Bronchial epithelial cell (primary cell): ENCODE data around the gene GLIS1. TPM values are rescaled to one million over a fixed set of nuclear protein-coding genes. Genes with fewer than 3 reads are reported as not detected.

Experiments
- DNase-seq: peaks from one replicate; pipeline ENCODE4 v3.0.0-alpha.2; 2010; ENCODE audit warnings: low read depth
- FAIRE-seq: peaks from 2 replicates; lab custom pipeline; 2011; peaks lifted over from hg19 to GRCh38; lab: Jason Lieb, UNC
- H3K27me3 ChIP-seq: 2 replicates; pipeline ENCODE4 v1.5.1; 2011; ENCODE audit warnings: low read length; ENCODE audit not compliant: control insufficient read depth, insufficient read depth
- H3K36me3 ChIP-seq: 2 replicates; pipeline ENCODE4 v1.5.1; 2011; ENCODE audit warnings: low read length; ENCODE audit not compliant: control insufficient read depth, insufficient read depth
- H3K4me3 ChIP-seq: 2 replicates; pipeline ENCODE4 v1.5.1; 2011; ENCODE audit warnings: mild to moderate bottlenecking, low read depth, low read length, control low read depth
- total RNA-seq: library from RNA; depleted of rRNA; stranded (reverse); fragments of >200 nt; gene quantifications from 2 replicates; pipeline ENCODE4 v1.2.1, GENCODE V29; 2014
- TF ChIP-seq, protein P1 (sequence below): IDR thresholded peaks from 2 replicates; pipeline ENCODE4 v1.5.1; 2011; ENCODE audit warnings: mild to moderate bottlenecking, moderate library complexity, low read length, control low read depth, inconsistent platforms; ENCODE audit not compliant: insufficient read depth, severe bottlenecking

GLIS1 gene
- total RNA-seq, 1 donor from 2014 or later = under 0.01 TPM

DNA sequence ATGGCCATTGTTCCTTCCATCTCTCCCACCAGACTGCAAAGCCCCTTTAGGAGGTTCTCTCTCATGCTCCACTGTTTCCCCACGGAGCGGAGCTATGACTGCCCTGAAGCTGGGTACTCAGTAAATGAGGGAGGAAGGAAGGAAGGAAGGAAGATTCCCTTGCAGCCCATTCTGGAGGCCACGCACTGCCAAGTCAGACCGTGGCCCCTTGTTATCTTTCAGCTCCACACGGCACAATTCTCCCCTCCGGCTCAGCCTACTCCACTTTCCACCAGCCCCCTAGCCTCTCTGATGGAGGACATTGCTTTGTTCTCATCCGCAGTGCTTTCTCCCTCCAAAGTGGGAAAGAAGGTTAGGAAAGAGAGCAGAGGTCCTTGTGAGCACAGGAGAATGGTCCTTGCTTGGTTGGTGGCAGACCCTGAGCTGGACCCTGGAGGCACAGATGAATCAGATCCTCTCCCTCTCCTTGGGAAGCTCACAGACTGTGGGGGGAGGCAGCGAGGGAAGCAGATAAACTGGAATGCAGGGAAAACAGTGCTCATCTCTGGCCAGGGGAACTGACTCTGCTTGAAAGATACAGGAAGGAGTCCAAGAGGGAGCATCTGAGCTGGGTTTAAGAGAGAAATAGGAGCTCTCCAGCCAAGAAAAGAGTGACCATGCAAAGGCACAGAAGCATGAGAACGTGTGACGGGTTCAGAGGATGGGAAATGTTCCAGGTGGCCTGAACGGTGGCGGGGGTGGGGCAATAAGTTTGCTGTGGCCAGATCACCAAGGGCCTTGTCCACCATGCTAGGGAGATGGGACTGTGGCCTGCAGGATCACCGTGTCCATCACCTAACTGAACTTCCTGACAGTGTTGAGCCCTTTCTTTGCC, 52.6 kb downstream of the GLIS1 start:
- TF ChIP-seq, protein P1, sequence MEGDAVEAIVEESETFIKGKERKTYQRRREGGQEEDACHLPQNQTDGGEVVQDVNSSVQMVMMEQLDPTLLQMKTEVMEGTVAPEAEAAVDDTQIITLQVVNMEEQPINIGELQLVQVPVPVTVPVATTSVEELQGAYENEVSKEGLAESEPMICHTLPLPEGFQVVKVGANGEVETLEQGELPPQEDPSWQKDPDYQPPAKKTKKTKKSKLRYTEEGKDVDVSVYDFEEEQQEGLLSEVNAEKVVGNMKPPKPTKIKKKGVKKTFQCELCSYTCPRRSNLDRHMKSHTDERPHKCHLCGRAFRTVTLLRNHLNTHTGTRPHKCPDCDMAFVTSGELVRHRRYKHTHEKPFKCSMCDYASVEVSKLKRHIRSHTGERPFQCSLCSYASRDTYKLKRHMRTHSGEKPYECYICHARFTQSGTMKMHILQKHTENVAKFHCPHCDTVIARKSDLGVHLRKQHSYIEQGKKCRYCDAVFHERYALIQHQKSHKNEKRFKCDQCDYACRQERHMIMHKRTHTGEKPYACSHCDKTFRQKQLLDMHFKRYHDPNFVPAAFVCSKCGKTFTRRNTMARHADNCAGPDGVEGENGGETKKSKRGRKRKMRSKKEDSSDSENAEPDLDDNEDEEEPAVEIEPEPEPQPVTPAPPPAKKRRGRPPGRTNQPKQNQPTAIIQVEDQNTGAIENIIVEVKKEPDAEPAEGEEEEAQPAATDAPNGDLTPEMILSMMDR = no peak
- FAIRE-seq = peak; percentile 84
- peaks cover 18% of the 10 kb centered on the region for H3K27me3 ChIP-seq
- DNase-seq = no peak
- no peak overlapping the region for H3K4me3 ChIP-seq
- no peaks in the 10 kb centered on the region for H3K36me3 ChIP-seq

DNA sequence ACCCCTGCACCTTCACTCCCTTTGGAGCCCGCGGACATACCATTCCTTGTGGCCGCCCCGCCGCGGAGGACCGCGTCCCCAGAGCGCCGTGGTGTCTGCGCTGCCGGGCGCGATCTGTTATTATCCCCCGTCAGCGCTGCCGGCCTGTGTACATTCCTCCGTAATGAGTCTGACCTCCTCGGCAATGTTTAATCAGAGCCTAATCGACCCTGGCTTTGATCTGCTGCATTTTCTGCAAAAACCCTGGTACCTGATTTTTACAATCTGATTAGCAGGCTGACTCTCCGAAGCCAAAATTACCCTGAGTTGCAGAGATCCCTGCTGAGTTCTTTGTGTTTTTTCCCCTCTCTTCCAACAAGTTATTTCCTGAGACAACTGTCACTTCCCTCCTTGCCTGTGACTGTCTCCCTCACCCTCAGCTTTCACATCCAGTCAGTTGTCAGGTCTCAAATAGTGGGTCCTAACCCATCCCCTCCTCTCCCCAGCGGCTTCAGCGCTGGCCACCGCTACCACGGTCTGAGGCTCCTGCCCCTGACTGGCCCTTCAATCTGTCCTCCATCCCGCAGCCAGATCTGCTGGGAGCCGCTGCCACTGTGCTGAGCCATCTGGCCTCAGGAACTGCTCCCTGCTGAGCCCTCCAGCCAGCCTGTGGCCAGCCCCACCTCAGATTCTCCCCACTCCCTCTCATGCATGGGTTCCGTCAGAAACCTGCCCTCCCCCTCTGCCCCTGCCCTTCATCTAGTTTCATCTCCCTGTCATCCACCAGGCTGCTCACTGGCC, 53.5 kb downstream of the GLIS1 start:
- DNase-seq (peak; percentile 17), FAIRE-seq (peak; percentile 18)
- peaks cover 18% of the 10 kb centered on the region for H3K27me3 ChIP-seq
- TF ChIP-seq, protein P1 = no peak
- no peaks in the 10 kb centered on the region for H3K36me3 ChIP-seq
- H3K4me3 ChIP-seq = no peak overlapping the region

DNA sequence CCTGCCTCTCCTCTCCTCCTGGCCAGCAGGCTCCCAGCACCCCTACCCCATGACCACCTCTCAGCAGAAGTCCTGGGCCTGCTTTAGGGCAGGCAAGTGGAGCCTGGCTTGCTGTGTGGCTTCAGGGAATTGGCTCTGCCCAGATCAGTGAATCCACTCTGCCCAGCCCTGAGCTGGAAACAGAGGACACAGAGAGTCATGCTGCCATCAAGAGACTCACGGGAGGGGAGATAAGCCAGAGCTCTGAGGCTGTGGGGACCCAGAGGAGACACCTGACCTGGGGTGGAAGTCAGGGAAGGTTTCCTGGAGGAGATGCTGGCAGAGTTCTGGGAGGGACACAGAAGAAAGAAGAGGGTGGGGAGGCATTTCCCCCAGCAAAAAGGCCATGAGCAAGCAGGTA, 54.2 kb downstream of the GLIS1 start:
- peaks cover 20% of the 10 kb centered on the region for H3K27me3 ChIP-seq
- H3K4me3 ChIP-seq = no peak overlapping the region
- TF ChIP-seq, protein P1 = no peak
- no peak for FAIRE-seq
- DNase-seq = no peak
- H3K36me3 ChIP-seq = no peaks in the 10 kb centered on the region

DNA sequence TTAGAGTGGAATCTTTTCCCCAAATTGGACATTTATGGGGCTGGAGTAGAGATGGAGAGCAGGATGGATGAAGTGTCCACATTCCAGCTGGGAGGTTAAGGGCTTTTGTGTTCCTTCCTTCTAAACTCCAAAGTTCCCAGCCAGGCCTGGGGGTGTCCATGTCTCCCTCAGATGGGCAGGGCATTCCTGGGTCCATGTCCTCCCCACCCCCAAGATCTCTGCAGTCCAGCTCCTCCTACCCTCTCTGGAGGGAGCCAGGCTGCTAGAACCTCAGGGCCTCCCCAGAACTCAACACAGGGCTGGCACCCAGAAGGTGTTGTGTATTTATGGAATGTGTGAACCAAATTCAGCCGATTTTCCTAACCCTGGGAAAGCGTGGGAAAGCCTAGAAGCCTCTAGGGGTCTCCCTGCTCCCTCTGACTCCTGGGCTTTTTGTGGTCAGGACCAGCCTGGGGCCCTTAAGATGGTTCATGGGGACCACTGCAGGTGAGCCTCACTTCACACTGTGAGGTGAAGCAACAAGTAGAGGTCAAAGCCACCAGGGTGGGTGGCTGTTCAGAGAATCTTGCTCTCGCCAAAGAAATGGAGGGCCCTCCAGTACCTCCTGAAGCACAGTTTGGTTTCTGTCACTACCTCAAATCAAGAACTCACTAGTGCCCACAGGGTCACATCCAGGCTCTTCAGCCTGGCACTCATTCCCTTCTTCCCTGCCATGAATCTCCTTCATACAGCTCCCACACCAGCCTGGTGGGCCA, 54.8 kb downstream of the GLIS1 start:
- FAIRE-seq (no peak), DNase-seq (no peak)
- TF ChIP-seq, protein P1 = no peak
- Histone ChIP-seq H3K36me3 (no peaks in the 10 kb centered on the region), H3K4me3 (no peak overlapping the region), H3K27me3 (peaks cover 22% of the 10 kb centered on the region)

DNA sequence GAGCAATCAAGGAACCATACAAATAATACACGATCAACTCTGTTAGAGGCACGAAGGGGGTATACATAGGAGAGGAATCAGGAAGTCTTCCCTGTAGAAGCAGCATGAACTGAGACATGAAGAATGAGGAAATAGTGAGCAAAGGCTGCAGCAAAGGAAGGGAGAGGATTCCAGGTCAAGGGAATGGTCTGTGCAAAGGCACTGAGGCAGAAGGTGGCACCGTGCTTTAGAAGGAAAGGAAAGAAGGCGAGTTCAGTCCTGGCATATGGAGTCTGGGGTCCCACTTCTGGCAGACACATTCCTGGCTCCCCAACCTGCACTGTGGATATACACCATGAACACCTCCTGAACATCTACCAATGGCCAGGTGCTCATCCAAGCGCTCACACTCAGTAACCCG, 56.1 kb downstream of the GLIS1 start:
- no peak for DNase-seq
- no peaks in the 10 kb centered on the region for H3K36me3 ChIP-seq
- peaks cover 23% of the 10 kb centered on the region for H3K27me3 ChIP-seq
- TF ChIP-seq, protein P1 = no peak
- H3K4me3 ChIP-seq = no peak overlapping the region
- FAIRE-seq = no peak
